SK-N-SH treated with all-trans-retinoic acid at 6 μM for 48 hours (cell line): Measurements from ENCODE around the gene GBF1.

Source experiments
- ARNTL ChIP-seq: fragments of 450-650 bp; formaldehyde crosslinking; IDR thresholded peaks from 2 replicates; pipeline ENCODE4 v1.5.0; 2020; ENCODE audit warnings: low read depth, mild to moderate bottlenecking, moderate library complexity, borderline replicate concordance
- CREB5 ChIP-seq: fragments of 250-450 bp; sonication (Bioruptor Pico); IDR thresholded peaks from 2 replicates; pipeline ENCODE4 v1.5.1; 2020; ENCODE audit warnings: low read depth, mild to moderate bottlenecking, moderate library complexity
- CSDC2 ChIP-seq: fragments of 250-450 bp; sonication (Bioruptor Pico); IDR thresholded peaks from 2 replicates; pipeline ENCODE4 v1.5.0; 2020; ENCODE audit warnings: mild to moderate bottlenecking, moderate library complexity
- PATZ1 ChIP-seq: fragments of 250-450 bp; sonication (Bioruptor Pico); IDR thresholded peaks from 2 replicates; pipeline ENCODE4 v1.8.0; 2020; ENCODE audit warnings: mild to moderate bottlenecking, moderate library complexity, borderline replicate concordance
- SNAI2 ChIP-seq: fragments of 250-450 bp; sonication (Bioruptor Pico); IDR thresholded peaks from 2 replicates; pipeline ENCODE4 v1.5.0; 2020; ENCODE audit warnings: mild to moderate bottlenecking, moderate library complexity
- TCF4 ChIP-seq: fragments of 250-450 bp; sonication (Bioruptor Pico); IDR thresholded peaks from 2 replicates; pipeline ENCODE4 v1.8.0; 2021; ENCODE audit warnings: mild to moderate bottlenecking, moderate library complexity, borderline replicate concordance
- ZFP30 ChIP-seq: fragments of 450-650 bp; formaldehyde crosslinking; IDR thresholded peaks from 2 replicates; pipeline ENCODE4 v1.5.0; 2022; ENCODE audit warnings: mild to moderate bottlenecking, moderate library complexity
- ZNF8 ChIP-seq: fragments of 450-650 bp; formaldehyde crosslinking; IDR thresholded peaks from 2 replicates; pipeline ENCODE4 v1.5.0; 2020; ENCODE audit warnings: mild to moderate bottlenecking, moderate library complexity
- TF ChIP-seq, protein P1 (sequence below): fragments of 250-450 bp; sonication (Bioruptor Pico); IDR thresholded peaks from 2 replicates; pipeline ENCODE4 v1.8.0; 2021; ENCODE audit warnings: low read depth, mild to moderate bottlenecking, moderate library complexity, borderline replicate concordance

DNA sequence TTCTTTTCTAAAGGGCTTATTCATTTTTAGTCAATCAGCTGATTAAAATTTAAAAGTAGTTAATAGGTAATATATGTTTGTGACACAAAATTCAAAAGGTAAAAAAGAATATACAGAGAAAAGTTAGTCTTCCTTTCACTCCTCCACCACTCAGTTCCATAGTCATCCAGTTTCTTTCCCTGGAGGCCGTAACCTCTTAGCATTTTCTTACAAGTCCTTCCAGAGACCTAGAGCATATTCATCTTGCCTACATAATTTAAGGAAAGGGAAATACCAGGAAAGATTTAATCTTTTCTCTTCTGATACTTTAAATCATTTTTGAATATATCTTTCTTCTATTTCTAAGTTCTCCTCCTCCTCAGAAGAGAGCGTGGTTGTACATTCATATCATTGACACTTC lies 10.1 kb downstream of the GBF1 start:
- no peak for TF ChIP-seq CREB5
- TF ChIP-seq TCF4 (CRISPR knock-in tag), result no peak
- TF ChIP-seq, protein P1, sequence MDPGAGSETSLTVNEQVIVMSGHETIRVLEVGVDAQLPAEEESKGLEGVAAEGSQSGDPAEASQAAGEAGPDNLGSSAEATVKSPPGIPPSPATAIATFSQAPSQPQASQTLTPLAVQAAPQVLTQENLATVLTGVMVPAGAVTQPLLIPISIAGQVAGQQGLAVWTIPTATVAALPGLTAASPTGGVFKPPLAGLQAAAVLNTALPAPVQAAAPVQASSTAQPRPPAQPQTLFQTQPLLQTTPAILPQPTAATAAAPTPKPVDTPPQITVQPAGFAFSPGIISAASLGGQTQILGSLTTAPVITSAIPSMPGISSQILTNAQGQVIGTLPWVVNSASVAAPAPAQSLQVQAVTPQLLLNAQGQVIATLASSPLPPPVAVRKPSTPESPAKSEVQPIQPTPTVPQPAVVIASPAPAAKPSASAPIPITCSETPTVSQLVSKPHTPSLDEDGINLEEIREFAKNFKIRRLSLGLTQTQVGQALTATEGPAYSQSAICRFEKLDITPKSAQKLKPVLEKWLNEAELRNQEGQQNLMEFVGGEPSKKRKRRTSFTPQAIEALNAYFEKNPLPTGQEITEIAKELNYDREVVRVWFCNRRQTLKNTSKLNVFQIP (CRISPR knock-in tag), result no peak
- no peak for TF ChIP-seq PATZ1
- TF ChIP-seq CSDC2 (CRISPR knock-in tag), result no peak
- no peak for TF ChIP-seq SNAI2 (CRISPR knock-in tag)
- no peak for TF ChIP-seq ZNF8 (CRISPR knock-in tag)
- TF ChIP-seq ZFP30 (CRISPR knock-in tag), result no peak
- TF ChIP-seq ARNTL (CRISPR knock-in tag), result no peak
